SHP77 (cell line): ENCODE results near the gene NPTX1.

ENCODE experiments used
- DNase-seq, 2 experiments: peaks; one replicate each; lab custom pipeline; 2025; lab: John Stamatoyannopoulos, UW

Gene NPTX1

GRCh38 chr17:80478487-80479245 is 2.3 kb upstream of the NPTX1 start:
- DNase-seq: no peak

DNA sequence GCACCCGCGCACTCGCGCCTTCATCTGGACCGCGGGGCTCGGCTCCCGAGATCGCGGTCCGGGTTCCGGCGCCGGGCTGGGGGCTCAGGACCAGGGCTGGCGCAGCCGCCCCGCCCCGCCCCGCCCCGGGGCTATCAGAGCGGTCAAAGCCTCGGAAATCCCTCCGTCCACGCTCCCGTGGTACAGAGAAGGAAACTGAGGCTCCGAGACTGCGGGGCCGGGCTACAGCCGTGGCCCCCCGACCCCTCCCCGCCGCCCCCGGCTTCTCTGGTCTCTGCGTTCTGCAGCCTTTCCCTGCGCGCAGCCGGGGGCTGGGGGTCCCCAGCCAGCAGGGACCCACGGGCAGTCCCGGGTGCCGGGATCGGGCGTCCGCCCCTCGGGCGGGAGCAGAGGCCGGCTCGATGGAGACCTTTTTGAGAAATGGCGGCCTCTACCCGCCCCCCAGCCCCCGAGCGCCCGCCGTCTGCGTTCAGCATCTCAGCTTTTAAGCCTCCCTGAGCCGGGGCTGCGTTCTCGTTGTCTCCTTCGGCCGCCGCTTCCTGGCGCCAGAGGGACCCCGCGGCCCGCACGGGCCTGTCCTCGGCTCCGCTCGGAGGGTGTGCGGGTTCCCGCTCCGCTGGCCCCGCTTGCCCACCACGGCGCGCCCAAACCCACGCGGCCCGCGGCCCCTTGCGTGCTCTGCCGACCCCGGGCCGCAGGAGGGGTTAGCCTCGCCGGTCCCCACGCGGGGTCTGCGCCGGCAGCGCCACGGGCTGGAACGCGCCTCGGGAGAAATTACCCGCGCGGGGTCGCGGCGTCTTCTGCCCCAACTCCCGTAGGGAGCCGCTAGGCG is 1.5 kb upstream of the NPTX1 start:
- no peak for DNase-seq

DNA sequence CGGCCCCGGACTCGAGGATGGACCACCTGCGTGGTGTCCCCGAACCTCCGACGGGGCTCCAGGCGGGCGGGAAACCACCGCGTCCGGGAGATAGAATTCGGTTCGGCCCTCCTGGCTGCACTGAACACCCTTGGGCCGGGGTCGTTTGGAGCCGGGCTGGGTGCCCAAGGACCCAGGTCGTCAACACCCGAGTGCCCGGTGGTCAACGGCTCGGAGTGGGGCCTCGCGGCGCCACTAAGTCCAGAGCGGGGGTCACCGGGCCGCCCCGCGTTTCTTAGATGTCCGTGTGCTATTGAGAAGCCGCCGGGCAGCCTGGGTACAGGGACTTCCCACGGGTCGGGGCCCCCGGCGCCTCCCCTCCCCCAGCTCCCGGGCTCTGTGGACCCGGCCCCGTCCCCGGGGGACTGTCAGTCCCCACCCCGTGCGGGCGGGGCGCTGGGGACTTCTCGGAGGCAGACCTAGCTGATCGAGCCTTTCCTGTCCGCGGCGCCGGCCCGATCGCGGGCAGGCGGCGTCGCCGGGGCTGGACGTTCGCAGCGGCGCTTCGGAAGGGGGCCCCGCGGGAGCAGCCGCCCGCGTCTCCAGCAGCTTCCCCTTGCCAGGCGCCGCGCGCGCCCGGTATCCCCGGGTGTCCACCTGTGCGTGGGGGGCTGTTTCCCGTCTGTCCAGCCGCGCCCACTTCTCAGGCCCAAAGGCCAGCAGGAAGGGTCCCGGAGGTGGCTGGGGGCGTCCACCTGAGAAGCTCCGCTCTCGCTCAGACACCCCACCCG is 655 bp upstream of the NPTX1 start:
- DNase-seq: peak; percentile 34 to 36

GRCh38 chr17:80474961-80475909 is 1.2 kb downstream of the NPTX1 start:
- DNase-seq: no peak

DNA sequence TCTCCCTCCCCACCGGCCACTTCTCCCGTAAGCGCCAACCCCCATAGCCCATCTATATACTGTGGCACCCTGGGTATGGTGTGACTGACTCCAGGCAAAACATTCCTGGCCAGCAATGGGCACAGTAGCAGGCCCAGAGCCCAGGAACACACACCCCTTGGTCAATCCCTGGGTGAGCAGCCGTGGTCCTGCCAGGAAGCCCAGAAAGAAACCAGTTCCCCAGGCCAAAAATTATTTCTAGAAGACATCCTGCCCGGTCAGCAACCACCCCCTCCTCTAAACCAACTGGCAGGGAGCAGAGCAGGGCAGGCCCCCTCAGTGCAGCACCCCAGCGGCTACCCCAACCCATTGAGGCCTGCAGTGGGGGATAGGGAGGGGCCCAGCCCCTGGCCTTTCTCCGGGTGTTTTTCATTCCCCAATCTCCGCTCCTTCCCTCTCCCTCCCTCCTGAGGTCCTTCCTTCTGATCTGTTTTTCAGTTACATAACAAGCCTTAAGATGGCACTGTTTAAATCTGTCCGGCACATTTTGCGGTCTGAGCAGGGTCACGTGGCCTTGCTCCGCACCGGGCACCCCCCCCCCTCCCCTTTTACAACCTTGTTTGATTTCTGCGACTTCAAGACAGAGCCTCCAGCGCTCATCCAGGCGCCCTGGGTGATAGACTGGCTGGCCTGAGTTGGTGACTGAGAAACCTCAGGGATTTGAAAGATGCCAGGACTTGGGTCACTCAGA is 2.0 kb downstream of the NPTX1 start:
- peak; percentile 29 to 45 for DNase-seq

GRCh38 chr17:80473701-80474100 is 2.7 kb downstream of the NPTX1 start:
- DNase-seq: no peak

DNA sequence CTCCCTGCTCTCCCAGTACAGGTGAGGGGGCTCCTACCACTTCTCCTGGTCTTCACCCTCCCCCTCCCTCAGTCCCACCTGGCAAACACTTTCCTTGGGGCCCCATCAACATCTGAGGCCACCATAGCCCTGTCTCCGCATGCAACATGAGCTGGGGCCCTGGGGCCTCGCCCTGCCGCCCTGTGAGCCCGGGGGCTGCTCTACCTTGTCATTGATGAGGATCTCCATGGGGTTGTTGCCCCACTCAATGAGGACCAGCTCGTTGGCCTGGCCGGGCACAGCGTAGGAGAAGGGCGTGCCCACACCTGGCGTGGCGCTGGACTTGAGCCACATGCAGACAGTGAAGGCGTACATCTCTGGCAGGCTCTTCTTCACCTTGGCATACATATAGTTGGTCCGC is 3.4 kb downstream of the NPTX1 start:
- DNase-seq: no peak

- DNase-seq: no peak
Measured at GRCh38 chr17:80471922-80472321, 4.5 kb downstream of the NPTX1 start.

- DNase-seq: no peak
Measured at GRCh38 chr17:80470603-80471002, 5.8 kb downstream of the NPTX1 start.

GRCh38 chr17:80469667-80470066 is 6.7 kb downstream of the NPTX1 start:
- DNase-seq: no peak

- DNase-seq: no peak
Measured at GRCh38 chr17:80468781-80469493, 7.5 kb downstream of the NPTX1 start.

GRCh38 chr17:80468242-80468641 is 8.2 kb downstream of the NPTX1 start:
- DNase-seq: no peak

DNA sequence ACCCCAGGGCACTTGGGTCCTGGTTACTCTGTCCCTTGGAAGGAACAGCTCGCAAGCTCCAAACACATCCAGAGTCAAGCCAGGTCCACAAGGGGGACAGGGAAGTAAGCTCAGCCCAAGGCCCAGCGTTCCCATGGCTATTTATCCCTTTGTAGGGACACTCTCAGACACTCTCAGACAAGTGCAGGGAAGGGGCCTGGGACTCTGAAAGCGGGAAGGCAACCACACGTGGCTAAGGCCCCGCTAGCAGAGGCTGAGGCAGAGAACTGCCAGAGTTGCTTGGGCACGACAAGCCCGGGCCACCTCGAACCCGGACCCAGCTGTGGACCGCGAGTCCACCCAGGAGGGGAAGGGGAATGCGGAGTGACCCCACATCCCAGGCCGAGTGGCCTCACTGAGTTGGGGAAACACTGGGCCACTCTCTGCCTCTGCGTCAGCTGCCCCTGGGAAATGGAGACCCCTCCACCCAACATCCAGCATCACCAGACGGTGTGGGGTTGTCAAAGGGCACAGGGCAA is 10.2 kb downstream of the NPTX1 start:
- DNase-seq: no peak

GRCh38 chr17:80465327-80465974 is 11.0 kb downstream of the NPTX1 start:
- DNase-seq: no peak

DNA sequence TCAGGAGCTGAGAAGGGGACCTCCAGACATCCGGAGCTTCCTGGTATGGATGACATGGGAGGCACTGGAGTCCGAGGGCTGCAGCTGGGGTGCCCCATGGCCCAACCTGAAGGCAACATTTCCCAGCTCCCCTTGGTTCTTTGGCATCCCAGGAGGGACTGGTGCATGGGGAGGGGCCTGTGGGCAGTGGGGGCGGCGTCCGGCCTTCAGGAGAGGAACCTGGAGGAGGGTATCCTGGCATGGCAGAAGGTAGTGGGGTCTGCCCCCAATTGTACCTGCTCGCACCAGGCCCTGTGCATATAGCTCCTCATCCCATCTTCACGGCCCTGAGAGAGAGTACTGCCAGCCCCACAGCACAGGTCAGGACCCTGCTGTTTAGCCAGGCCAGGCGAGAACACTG is 11.9 kb downstream of the NPTX1 start:
- no peak for DNase-seq

- DNase-seq: no peak
Measured at GRCh38 chr17:80463784-80464400, 12.5 kb downstream of the NPTX1 start.

DNA sequence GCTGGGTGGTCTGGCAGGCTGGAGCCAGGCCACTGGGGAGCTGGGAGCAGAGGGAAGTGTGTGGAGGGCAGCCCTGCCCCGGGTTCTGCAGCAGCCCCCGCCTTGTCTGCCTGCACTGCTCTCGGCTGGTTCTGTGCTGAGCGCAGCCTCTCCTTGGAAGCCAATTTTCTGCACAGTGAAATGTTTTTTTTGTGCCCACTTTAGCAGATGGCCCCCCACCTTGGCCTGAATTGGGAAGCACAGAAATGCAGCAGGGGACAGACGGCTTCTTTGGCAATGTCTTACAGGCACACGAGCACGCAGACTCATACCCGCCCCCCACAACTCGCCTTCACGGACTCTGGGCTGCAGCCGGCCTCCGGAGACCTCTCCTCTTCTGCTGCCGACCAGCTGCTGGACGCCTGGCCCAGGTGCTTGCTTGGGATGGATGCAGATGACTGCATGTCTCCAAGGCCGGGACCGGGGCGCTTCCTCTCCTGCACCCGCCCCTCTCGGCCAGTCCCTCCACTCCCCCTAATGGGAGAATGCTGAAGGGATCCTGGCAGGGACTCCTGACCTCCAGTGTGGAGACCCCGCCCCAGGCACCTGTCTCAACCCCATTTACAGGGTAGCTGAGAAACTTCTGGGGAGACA is 14.8 kb downstream of the NPTX1 start:
- DNase-seq: no peak

DNA sequence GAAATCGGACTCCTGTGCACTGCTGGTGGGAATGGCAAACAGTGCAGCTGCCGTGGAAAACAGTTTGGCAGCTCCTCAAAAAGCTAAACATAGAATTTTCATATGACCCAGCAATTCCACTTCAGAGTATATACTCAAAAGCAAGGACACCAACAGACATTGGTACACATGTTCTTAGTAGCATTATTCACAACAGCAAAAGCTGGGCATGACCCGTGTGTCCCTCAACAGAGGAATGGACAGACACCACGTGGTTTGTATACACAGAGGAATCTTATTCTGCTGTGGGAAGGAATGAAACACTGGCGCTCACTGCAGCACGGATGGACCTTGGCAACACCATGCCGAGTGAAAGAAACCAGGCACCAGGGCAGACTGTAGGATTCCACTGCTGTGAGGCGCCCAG is 16.0 kb downstream of the NPTX1 start:
- DNase-seq: no peak
